Activated CD8-positive, alpha-beta memory T cell treated with anti-CD3 and anti-CD28 coated beads, Interleukin-2, amount 10 ng/mL, durations not matched to agents 7 days and 5 days (primary cell): ENCODE data around the gene C1orf210. TPM values are rescaled to one million over a fixed set of nuclear protein-coding genes. Genes with fewer than 3 reads are reported as not detected.
A peak's percentile ranks its signal among the peaks of the same experiment; 100 is the strongest.

ENCODE experiments used
- ATAC-seq: fragments of 150-1000 bp; cut with Tn5 transposase; one replicate; pipeline ENCODE4 v1.10.0; 2021; ENCODE audit warnings: moderate library complexity
- CTCF ChIA-PET: fragments of 350-600 bp; sonication (Branson Sonifier 250); formaldehyde crosslinking; loops from one replicate; lab custom pipeline; 2021; ENCODE audit warnings: antibody characterized with exemption; lab: Charles Lee
- DNase-seq: peaks from one replicate; pipeline ENCODE4 v3.0.0-alpha.2; 2020
- H3K27ac Mint-ChIP-seq: one replicate; pipeline ENCODE4 v1.8.0; 2021; ENCODE audit warnings: mild to moderate bottlenecking, mixed read lengths
- H3K27me3 Mint-ChIP-seq: one replicate; pipeline ENCODE4 v1.8.0; 2021; ENCODE audit warnings: mixed read lengths
- H3K36me3 Mint-ChIP-seq: one replicate; pipeline ENCODE4 v1.8.0; 2021; ENCODE audit warnings: mild to moderate bottlenecking, mixed read lengths
- H3K4me1 Mint-ChIP-seq: one replicate; pipeline ENCODE4 v1.8.0; 2021; ENCODE audit warnings: mixed read lengths
- H3K4me3 Mint-ChIP-seq: one replicate; pipeline ENCODE4 v1.8.0; 2021; ENCODE audit warnings: mild to moderate bottlenecking, moderate library complexity, mixed read lengths
- H3K9me3 Mint-ChIP-seq: one replicate; pipeline ENCODE4 v1.8.0; 2022; ENCODE audit warnings: low read depth, mixed read lengths
- total RNA-seq, 2 experiments: library from RNA; stranded (reverse); gene quantifications; one replicate each; pipeline ENCODE4 v1.2.3, GENCODE V29; 2021

The C1orf210 gene
- total RNA-seq = not detected

DNA sequence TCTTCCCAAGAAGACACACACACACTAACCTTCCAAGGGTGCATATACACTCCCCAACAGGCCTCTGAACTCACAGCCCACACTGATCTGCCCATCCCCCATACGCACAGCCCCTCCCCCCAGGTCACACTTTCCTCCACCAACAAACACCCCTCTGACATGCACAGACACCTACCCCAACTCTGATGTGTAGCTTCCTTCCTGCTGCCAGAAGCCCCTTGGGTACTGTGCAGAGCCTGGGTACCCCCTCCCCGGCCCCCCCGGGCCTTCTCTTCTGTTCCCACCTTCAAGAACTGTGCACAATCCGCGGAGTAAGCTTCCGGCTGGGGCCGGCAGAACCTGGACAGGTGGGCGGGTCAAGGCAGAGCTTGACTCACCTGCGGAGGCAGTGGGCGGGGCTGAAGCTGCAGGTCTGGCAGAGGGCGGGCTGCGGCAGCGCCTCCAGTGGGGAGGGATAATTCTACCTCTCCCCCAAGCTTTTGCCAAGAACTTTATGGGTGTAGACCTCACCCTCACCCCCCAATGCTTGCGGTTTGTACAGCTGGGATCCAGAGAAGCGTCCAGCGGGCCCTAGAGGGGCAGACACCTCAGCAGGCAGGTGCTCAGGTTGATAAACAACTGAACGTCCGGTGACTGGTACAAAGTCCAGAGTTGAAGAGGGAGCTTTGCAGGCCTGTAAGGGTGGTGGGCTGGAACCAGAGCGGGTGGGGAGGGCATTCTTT, at the start of gene C1orf210:
Gene C1orf210 (minus strand): TSS at position 313 of the 722 bp plus-strand sequence. CDS start 2,311 bp downstream, outside the sequence.
- CTCF ChIA-PET = no interaction called here
- Mint-ChIP-seq H3K27ac (no peak within 1 kb of the TSS), H3K4me1 (no peaks in the 10 kb centered on the region), H3K9me3 (no peaks in the 10 kb centered on the region), H3K27me3 (peaks cover 11% of the 10 kb centered on the region), H3K36me3 (no peaks in the 10 kb centered on the region), H3K4me3 (no peak within 1 kb of the TSS)
- DNase-seq (no peak), ATAC-seq (no peak)

DNA sequence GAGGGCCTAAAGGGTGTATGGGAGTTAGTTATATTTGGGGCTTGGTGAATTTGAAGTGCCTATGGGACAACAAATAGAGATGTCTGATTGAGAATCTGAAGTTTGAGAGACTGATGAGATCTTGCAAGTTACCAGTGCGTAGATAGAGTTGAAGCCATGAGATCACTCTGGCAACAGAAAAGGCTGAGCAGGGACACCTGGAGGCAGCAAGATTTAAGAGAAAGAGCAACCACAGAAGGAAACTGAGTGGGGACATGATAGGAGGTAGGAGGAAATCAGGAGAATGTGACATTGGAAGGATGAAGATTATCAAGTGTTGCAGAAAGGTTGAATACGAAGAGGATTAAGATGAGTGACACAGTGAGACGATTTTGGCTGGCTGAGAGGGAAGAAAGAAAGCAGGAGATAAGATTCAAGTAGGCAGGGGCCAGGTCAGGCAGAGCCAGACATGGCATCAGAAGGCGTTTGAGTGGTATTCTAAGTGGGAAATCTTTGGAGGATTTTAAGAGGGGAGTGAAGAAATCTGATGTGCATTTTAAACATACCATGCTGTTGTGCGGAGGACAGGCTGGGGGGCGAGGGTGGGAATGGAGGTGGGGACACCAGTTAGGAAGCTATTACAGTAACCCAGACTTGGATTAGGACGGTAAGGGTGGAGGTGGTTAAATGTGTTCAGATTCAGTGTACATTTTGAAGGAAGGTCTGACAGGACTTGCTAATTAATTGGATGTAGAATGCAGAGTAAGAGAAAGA, 49.2 kb upstream of the C1orf210 start:
- Mint-ChIP-seq H3K36me3 (no peaks in the 10 kb centered on the region), H3K4me1 (peaks cover 6% of the 10 kb centered on the region), H3K27ac (no peak overlapping the region), H3K9me3 (no peaks in the 10 kb centered on the region), H3K27me3 (no peaks in the 10 kb centered on the region), H3K4me3 (no peak overlapping the region)
- DNase-seq = no peak
- CTCF ChIA-PET = no interaction called here
- ATAC-seq = no peak

DNA sequence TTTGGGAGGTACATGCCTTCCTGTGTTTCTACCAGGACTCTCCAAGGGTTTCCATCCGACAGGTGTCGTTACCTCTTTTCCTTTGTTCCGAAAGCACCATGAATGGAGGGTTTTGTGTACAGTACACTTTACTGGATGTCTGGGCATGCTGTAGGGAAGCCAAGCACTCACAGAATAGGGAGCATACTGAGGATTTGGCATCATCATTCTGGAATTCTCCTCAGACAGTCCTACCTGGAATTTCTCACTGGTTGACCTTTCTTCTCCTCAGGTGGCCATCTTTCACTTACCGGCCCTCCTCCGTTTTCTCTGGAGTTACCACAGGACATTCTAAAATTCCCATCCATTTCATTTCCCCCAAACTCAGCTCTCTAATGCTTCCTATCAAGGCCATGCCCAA, 46.3 kb upstream of the C1orf210 start:
- ATAC-seq (no peak), DNase-seq (no peak)
- H3K4me1 Mint-ChIP-seq = peaks cover 6% of the 10 kb centered on the region
- H3K9me3 Mint-ChIP-seq = peaks cover 2% of the 10 kb centered on the region
- H3K4me3 Mint-ChIP-seq = no peak overlapping the region
- CTCF ChIA-PET = no interaction called here
- no peaks in the 10 kb centered on the region for H3K27me3 Mint-ChIP-seq
- H3K27ac Mint-ChIP-seq = no peak overlapping the region
- peaks cover 3% of the 10 kb centered on the region for H3K36me3 Mint-ChIP-seq

DNA sequence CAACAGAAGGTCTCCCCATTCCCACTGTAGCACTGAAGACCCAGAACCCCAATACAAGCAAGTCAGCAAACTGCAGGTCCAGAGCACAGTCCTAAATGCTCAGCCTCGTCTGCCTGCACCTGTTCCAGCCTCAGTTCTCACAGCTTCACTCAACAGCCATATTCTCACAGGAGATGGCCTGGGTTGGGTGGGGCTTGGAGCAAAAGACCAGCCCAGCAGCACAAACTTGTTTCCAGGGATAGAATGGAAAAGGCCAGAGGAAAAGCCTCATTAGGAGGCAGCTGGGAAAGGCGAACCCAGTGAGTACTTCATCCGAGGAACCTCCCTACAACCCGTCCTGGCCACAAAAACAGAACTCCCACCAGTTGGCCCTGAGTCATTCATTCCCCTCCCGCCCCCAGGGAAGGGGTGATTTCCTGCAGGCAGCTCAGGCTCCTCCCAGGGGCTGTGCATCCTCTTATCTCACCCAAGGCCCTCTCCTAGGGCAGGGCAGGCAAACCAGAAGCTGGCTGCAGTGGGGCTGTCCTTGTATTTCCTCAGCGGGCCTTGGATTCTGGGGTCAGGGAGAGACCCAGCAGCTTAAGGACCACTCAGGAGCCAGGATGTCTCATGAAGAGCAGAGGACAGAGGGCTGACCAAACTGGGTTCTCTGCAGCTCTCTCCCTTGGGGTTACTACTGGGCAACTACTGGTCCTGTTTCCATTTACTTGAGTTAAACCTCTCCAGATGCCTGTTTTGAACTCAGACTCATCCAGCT, 44.8 kb upstream of the C1orf210 start:
- ATAC-seq = no peak
- H3K4me1 Mint-ChIP-seq = peaks cover 6% of the 10 kb centered on the region
- no peak overlapping the region for H3K27ac Mint-ChIP-seq
- DNase-seq = peak; percentile 43
- peaks cover 7% of the 10 kb centered on the region for H3K36me3 Mint-ChIP-seq
- CTCF ChIA-PET = no interaction called here
- no peak overlapping the region for H3K4me3 Mint-ChIP-seq
- peaks cover 4% of the 10 kb centered on the region for H3K9me3 Mint-ChIP-seq
- H3K27me3 Mint-ChIP-seq = peaks cover 2% of the 10 kb centered on the region

DNA sequence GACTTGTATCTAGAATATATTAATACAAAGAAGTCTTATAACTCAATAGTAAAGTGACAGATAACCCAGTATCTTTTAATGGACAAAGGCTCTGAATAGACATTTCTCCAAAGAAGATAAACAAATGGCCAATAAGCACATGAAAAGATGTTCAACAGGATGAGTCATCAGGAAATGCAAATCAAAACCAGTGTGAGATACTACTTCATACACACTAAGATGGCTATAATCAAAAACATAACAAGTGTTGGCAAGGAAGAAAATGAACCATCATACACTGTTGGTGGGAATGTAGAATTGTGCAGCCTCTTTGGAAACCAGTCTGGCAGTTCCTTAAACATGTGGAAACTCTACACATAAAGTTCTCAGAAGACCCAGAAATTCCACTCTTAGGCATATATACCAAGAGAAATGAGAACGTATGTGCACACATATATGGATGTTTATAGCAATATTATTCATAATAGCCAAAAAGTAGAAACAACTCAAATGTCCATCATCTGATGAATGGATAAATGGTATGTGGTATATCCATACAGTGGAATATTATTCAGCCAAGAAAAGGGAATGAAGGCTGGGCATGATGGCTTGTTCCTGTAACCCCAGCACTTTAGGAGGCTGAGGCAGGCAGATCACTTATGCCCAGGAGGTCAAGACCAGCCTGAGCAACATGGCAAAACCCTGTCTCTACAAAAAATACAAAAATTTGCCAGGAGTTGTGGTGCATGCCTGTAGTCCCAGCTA, 42.3 kb upstream of the C1orf210 start:
- CTCF ChIA-PET = interaction anchor here (1.0 to 1.4 kb wide), 2 partner anchors 13 to 87 kb away, joined by 3 to 5 read pairs; no protein-coding TSS in a partner anchor
- peaks cover 12% of the 10 kb centered on the region for H3K9me3 Mint-ChIP-seq
- no peak overlapping the region for H3K4me3 Mint-ChIP-seq
- H3K27ac Mint-ChIP-seq = no peak overlapping the region
- peaks cover 8% of the 10 kb centered on the region for H3K36me3 Mint-ChIP-seq
- ATAC-seq = no peak
- no peak for DNase-seq
- peaks cover 6% of the 10 kb centered on the region for H3K4me1 Mint-ChIP-seq
- peaks cover 2% of the 10 kb centered on the region for H3K27me3 Mint-ChIP-seq

DNA sequence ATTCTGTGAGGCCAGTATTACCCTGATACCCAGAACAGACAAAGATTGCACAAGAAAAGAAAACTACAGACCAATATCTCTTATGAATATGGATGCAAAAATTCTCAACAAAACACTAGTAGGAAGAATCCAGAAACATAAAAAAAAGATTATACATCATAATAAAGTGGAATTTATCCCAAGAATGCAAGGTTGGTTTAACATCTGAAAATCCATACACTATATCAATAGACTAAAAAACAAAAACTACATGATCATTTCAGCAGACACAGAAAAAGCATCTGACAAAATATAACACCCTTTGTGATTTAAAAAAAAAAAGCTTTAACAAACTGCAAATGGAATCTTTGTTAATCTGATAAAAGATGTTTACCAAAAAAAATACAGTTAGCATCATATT, 40.0 kb upstream of the C1orf210 start:
- CTCF ChIA-PET = no interaction called here
- H3K4me1 Mint-ChIP-seq = peaks cover 6% of the 10 kb centered on the region
- H3K9me3 Mint-ChIP-seq = peaks cover 12% of the 10 kb centered on the region
- H3K4me3 Mint-ChIP-seq = no peak overlapping the region
- peaks cover 2% of the 10 kb centered on the region for H3K27me3 Mint-ChIP-seq
- ATAC-seq (no peak), DNase-seq (no peak)
- H3K27ac Mint-ChIP-seq = no peak overlapping the region
- H3K36me3 Mint-ChIP-seq = peaks cover 8% of the 10 kb centered on the region

DNA sequence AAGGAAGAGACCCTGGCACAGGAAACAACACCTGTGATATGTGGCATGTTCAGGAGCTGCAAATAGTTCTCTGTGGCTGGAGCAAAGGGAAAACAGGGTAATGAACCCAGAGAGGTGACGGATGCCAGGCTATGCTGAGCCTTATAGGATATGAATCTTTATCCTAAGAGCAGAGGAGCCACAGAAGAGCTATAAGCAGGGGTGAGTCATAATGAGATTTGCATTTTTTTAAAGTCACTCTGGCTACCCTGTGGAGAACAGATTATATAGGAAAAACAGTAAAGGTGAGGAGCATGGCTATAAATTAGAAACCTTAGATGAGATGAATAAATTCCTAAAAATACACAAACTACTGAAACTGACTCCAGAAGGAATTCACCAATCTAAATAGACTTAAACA, 39.4 kb upstream of the C1orf210 start:
- Mint-ChIP-seq H3K4me3 (no peak overlapping the region), H3K27ac (no peak overlapping the region), H3K4me1 (peaks cover under 1% of the 10 kb centered on the region), H3K36me3 (peaks cover 8% of the 10 kb centered on the region), H3K27me3 (peaks cover 2% of the 10 kb centered on the region), H3K9me3 (peaks cover 12% of the 10 kb centered on the region)
- ATAC-seq (no peak), DNase-seq (no peak)
- CTCF ChIA-PET = no interaction called here

DNA sequence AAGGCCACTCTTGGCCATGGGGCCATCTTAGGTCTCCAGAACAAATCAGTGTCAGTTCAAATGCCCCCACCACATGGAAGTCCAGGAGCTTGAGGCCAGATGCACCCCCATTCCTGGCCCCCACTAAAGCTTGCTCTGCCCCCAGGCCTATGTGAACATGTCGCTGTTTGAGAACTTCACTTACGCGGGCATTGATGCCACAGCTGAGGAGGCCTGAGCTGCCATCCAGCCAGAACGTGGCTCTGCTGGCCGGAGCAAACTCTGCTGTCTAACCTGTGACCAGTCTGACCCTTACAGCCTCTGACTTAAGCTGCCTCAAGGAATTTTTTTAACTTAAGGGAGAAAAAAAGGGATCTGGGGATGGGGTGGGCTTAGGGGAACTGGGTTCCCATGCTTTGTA, 37.1 kb upstream of the C1orf210 start:
- DNase-seq (no peak), ATAC-seq (no peak)
- Mint-ChIP-seq H3K4me3 (no peak overlapping the region), H3K27me3 (peaks cover 2% of the 10 kb centered on the region), H3K4me1 (no peaks in the 10 kb centered on the region), H3K27ac (no peak overlapping the region), H3K9me3 (peaks cover 10% of the 10 kb centered on the region), H3K36me3 (peaks cover 4% of the 10 kb centered on the region)
- CTCF ChIA-PET = no interaction called here

DNA sequence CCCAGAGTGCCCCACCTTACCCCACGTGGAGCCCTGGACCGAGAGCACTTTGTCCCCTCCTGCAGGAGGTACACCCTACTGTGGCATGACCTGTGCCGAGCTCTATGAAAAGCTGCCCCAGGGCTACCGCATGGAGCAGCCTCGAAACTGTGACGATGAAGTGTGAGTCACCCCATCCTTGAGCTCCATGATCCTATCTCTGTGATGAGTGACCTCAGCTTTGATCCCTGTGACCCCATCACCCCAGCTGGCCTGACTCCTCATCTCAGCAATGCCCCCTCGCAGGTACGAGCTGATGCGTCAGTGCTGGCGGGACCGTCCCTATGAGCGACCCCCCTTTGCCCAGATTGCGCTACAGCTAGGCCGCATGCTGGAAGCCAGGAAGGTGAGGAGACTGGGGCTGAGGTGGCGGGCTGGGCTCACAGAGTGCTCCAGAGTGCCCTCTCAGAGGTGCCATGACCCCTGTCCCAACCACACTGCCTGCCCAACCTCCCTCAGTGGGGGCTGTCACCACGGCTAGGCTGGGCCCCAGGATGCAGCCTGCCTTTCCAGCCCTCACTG, 36.0 kb upstream of the C1orf210 start:
- ATAC-seq (no peak), DNase-seq (no peak)
- Mint-ChIP-seq H3K27me3 (peaks cover 2% of the 10 kb centered on the region), H3K4me1 (no peaks in the 10 kb centered on the region), H3K36me3 (peaks cover 4% of the 10 kb centered on the region), H3K4me3 (no peak overlapping the region), H3K9me3 (peaks cover 10% of the 10 kb centered on the region), H3K27ac (no peak overlapping the region)
- CTCF ChIA-PET = interaction anchor here (1.5 kb wide), 1 partner anchor 94 kb away, joined by 3 read pairs; no protein-coding TSS in a partner anchor

DNA sequence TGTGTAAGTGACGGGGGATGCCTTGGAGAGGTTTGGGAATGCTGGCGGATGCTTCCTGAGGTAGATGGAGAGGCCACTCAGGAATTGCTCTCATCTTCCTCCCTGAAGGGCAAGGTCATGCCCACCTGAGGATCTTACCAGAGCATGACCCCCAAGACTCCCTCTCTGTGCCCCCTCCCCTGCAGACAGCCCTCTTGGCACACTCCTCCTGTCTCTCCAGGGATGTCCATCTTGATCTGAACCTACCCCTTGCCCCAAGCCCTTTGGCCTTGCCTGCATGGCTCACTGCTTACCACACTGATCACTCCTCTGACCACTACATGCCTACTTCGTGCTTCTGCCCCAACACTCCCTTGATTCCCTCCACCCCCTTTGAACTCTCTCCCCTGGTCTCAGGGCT, 34.4 kb upstream of the C1orf210 start:
- CTCF ChIA-PET = no interaction called here
- Mint-ChIP-seq H3K36me3 (no peaks in the 10 kb centered on the region), H3K27ac (no peak overlapping the region), H3K27me3 (no peaks in the 10 kb centered on the region), H3K4me3 (no peak overlapping the region), H3K4me1 (no peaks in the 10 kb centered on the region), H3K9me3 (peaks cover 6% of the 10 kb centered on the region)
- ATAC-seq (no peak), DNase-seq (no peak)

DNA sequence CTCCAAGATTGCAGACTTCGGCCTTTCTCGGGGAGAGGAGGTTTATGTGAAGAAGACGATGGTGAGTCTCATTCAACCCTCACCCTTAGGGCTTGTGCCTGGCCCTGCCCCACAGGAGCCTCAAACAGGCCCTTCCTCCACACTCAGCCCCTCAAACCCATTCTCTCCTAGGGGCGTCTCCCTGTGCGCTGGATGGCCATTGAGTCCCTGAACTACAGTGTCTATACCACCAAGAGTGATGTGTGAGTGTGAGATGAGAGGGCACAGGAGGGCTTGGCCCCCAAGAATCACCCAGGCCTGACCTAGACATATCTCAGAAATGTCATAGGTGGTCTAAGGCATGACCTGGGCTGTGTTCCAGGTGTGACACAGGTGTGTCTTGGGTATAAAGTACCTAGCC, 33.9 kb upstream of the C1orf210 start:
- Mint-ChIP-seq H3K27me3 (no peaks in the 10 kb centered on the region), H3K27ac (no peak overlapping the region), H3K36me3 (no peaks in the 10 kb centered on the region), H3K4me3 (no peak overlapping the region), H3K4me1 (no peaks in the 10 kb centered on the region), H3K9me3 (peaks cover 1% of the 10 kb centered on the region)
- ATAC-seq = no peak
- DNase-seq = no peak
- CTCF ChIA-PET = interaction anchor here (0.6 kb wide), 1 partner anchor 737 kb away, joined by 3 read pairs; no protein-coding TSS in a partner anchor

DNA sequence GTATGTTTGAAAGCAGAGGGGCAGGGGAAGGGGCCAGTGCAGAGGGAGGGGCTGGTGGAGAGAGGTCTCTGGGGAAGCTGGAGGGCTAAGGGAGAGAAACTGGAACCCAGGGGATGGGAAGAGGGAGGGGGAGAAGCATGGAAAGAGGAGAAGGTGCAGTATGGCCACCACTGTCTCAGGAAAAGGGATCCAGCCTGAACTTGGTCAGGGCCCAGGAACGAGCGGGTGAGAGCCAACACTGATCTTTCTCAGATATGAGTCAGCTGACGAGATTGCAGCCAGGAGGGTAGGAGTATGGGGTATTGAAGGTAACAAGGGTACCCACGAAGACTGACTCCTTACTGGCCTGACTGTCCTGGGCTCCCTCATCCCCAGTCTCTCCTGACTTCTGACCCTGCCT, 33.5 kb upstream of the C1orf210 start:
- no peak overlapping the region for H3K27ac Mint-ChIP-seq
- no peak overlapping the region for H3K4me3 Mint-ChIP-seq
- no peaks in the 10 kb centered on the region for H3K4me1 Mint-ChIP-seq

More for the DNA sequence above, 33.5 kb upstream of the C1orf210 start:
- no peaks in the 10 kb centered on the region for H3K27me3 Mint-ChIP-seq
- H3K36me3 Mint-ChIP-seq = no peaks in the 10 kb centered on the region
- no peaks in the 10 kb centered on the region for H3K9me3 Mint-ChIP-seq
- ATAC-seq (no peak), DNase-seq (no peak)
- CTCF ChIA-PET = interaction anchor here (0.6 kb wide), 1 partner anchor 737 kb away, joined by 3 read pairs; no protein-coding TSS in a partner anchor
